Right lobe of liver (tissue), 6 donors: Measurements from ENCODE around the gene KRT31. TPM values are rescaled to one million over a fixed set of nuclear protein-coding genes. Genes with fewer than 3 reads are reported as not detected.
"Not testable (repeated sequence)": the region's sequence is repeated elsewhere in the genome, so short reads cannot be mapped to it uniquely, and the experiment has no call there.

ENCODE experiments used
- ATAC-seq, 4 donors: fragments of 200-7000 bp; cut with Tn5 transposase; one replicate each; pipeline ENCODE4 v1.9.1; 2020; ENCODE audit warnings: mild to moderate bottlenecking in 4 of 4, moderate library complexity in 4 of 4
- DNase-seq, 3 donors: peaks; one replicate each; pipeline ENCODE4 v3.0.0-alpha.2; 2020
- H3K27ac ChIP-seq, 3 donors: fragments of 200-600 bp; one replicate each; pipeline ENCODE4 v1.8.0; 2022
- H3K27me3 ChIP-seq, 2 donors: fragments of 200-600 bp; one replicate each; pipeline ENCODE4 v1.8.0; 2022
- H3K36me3 ChIP-seq, 4 donors: fragments of 200-600 bp; sonication (generic) in 1 of 4; one replicate each; pipeline versions ENCODE4 v1.5.1 to v1.8.0; 2017 to 2022; ENCODE audit warnings: control low read depth in 1 of 4
- H3K4me1 ChIP-seq, 4 donors: fragments of 200-600 bp; sonication (generic) in 1 of 4; one replicate each; pipeline versions ENCODE4 v1.5.1 to v1.8.0; 2017 to 2022; ENCODE audit warnings: control low read depth in 1 of 4
- H3K4me3 ChIP-seq, 3 donors: fragments of 200-600 bp; one replicate each; pipeline ENCODE4 v1.8.0; 2022
- H3K9me3 ChIP-seq, 4 donors: fragments of 200-600 bp; sonication (generic) in 1 of 4; one replicate each; pipeline versions ENCODE4 v1.5.1 to v1.8.0; 2017 to 2022; ENCODE audit warnings: control low read depth in 1 of 4
- POLR2A ChIP-seq: fragments of 450-650 bp; IDR thresholded peaks from one replicate; pipeline ENCODE4 v1.6.1; 2017; ENCODE audit warnings: antibody characterized with exemption, mild to moderate bottlenecking
- WGBS: methylation state at CpG from one replicate; pipeline ENCODE4 v1.1.6; 2018; ENCODE audit warnings: low coverage, low lambda C conversion rate; ENCODE audit not compliant: insufficient coverage; ENCODE audit errors: missing lambda C conversion rate; 5-methylcytosine and 5-hydroxymethylcytosine counted together
- intact Hi-C, 2 donors: fragments of 100-400 bp; cut with DNase I; formaldehyde crosslinking; loops; one replicate each; pipeline versions ENCODE4 v1.11.2 to v1.14.1; 2022
- total RNA-seq, 6 experiments: library from RNA; depleted of rRNA in 2 of 6; stranded (reverse); fragments of >200 nt in 2 of 6; fragmentation: NEBNext Ultra II Directional in 3 of 6; extraction: Animal tissue kit (Norgen Biotek cat#: 25700) in 3 of 6; gene quantifications; one replicate each; pipeline versions ENCODE4 v1.1.0 to v1.2.4, GENCODE V29; 2016 to 2023
- TF ChIP-seq, protein P1 (sequence below), 4 donors: fragments of 200-600 bp in 3 of 4; fragments of 450-650 bp in 1 of 4; IDR thresholded peaks; one replicate each; pipeline versions ENCODE4 v1.5.1 to v1.8.0; 2016 to 2022; ENCODE audit warnings: antibody characterized with exemption in 4 of 4, mild to moderate bottlenecking in 2 of 4
- donor health status: DM: no; HTN: yes; CAD: no.
- donor health status: DM: no; HTN: no; CAD: no.
- donor health status: DM: no; HTN: no; CAD: no.
- donor health status: DM: no; HTN: yes; CAD: no.
- donor health status: DM: no; HTN: yes; CAD: no.

The KRT31 gene
- total RNA-seq, 6 experiments from 2014 or later = not detected

DNA sequence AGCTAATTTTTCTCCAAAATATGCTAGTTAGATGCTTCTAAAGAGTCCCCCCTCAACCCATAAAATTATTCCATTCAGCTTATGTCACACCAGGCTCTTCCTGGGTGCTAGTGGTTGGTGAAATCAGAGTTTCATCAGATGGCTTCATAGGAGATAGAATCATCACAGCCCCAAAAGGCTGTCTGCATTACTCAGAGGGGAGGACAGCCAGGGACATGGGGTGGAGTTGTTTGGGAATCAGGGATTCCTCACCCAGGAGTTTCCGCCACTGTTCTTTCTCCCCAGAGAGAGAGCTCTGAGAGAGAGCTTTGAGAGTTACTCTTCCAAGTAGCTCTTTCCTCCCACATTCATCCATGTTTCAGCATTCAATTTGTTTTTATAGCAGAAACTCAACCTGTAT is 15.0 kb downstream of the KRT31 start:
- no CpG with 5 or more reads among the region's 1 CpG for WGBS
- no peak for TF ChIP-seq POLR2A
- TF ChIP-seq, protein P1, sequence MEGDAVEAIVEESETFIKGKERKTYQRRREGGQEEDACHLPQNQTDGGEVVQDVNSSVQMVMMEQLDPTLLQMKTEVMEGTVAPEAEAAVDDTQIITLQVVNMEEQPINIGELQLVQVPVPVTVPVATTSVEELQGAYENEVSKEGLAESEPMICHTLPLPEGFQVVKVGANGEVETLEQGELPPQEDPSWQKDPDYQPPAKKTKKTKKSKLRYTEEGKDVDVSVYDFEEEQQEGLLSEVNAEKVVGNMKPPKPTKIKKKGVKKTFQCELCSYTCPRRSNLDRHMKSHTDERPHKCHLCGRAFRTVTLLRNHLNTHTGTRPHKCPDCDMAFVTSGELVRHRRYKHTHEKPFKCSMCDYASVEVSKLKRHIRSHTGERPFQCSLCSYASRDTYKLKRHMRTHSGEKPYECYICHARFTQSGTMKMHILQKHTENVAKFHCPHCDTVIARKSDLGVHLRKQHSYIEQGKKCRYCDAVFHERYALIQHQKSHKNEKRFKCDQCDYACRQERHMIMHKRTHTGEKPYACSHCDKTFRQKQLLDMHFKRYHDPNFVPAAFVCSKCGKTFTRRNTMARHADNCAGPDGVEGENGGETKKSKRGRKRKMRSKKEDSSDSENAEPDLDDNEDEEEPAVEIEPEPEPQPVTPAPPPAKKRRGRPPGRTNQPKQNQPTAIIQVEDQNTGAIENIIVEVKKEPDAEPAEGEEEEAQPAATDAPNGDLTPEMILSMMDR (IDR thresholded peaks at IDR 0.05) = no peak
- DNase-seq = no peak
- H3K27me3 ChIP-seq = no peaks in the 10 kb centered on the region
- H3K27ac ChIP-seq = no peak overlapping the region
- H3K36me3 ChIP-seq = no peaks in the 10 kb centered on the region
- H3K9me3 ChIP-seq = no peaks in the 10 kb centered on the region
- intact Hi-C loops = no loop called here
- ATAC-seq = no peak
- H3K4me3 ChIP-seq = no peak overlapping the region
- H3K4me1 ChIP-seq = no peaks in the 10 kb centered on the region

DNA sequence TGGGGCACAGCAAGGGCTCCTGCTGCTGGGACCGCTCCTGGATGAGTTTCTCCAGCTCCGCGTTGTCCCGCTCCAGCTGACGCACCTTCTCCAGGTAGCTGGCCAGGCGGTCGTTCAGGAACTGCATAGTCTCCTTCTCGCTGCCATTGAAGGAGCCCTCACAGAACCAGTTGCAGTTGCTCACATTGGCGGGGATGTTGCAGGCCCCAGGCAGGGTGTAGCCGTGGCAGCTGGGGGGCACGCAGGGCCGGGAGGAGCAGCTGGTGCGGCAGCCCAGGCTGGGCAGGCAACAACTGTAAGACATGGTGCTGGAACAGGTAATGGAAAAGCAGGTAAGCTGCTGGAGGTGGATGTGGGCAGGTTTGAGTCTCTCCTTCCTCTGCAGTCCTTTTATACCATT is 15.5 kb downstream of the KRT31 start, which contains the start of gene KRT34:
KRT34 (minus strand) TSS at position 364 of the 400 bp plus-strand sequence; CDS start at position 304, 60 bp downstream.
- ATAC-seq, H3K4me1 ChIP-seq, H3K9me3 ChIP-seq, H3K4me3 ChIP-seq, H3K27me3 ChIP-seq, H3K27ac ChIP-seq, intact Hi-C loops, H3K36me3 ChIP-seq, DNase-seq: not testable (repeated sequence)
- 93% methylated on average over 3 of the region's 13 CpGs for WGBS

DNA sequence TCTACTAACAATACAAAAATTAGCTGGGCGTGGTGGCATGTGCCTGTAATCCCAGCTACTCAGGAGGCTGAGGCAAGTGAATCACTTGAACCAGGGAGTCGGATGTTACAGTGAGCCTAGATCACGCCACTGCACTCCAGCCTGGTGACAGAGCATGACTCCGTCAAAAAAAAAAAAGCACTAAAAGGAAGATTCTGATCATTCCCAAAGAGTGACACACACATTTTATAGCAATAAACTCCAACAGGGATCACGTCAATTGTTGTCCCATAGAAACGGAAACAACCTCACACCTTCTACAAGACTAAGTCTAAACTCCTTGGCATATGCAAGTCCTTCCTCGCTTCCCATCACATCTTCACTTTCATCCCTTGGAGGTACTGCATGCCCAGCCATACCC is 17.3 kb downstream of the KRT31 start:
- intact Hi-C loops, H3K9me3 ChIP-seq, H3K4me1 ChIP-seq, H3K27me3 ChIP-seq, H3K36me3 ChIP-seq, ATAC-seq, DNase-seq, H3K4me3 ChIP-seq, H3K27ac ChIP-seq: not testable (repeated sequence)
- WGBS = 91% methylated on average over 7 of the region's 7 CpGs

DNA sequence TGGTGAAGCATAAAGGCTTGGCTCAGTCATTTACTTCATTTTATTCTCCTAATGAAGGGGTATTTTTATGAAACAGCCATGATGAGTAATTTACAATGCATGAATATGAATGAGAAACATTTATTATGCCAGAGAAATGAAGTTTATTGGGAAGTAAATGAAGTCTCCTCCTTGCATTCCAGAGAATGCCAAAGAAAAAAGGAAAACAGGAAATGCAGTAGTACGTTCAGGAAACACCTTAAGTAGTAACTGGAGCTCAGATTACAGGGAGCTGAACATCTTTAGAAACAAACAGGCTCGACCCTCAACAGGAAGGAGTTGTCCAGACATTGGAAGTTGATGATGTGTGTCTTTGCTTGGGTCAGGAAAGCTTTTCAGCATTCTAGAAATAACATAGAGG is 19.9 kb downstream of the KRT31 start:
- WGBS = 10% methylated on average over 2 of the region's 2 CpGs
- intact Hi-C loops = no loop called here
- peak in 1 of 4 donors; percentile 36 for ATAC-seq

DNA sequence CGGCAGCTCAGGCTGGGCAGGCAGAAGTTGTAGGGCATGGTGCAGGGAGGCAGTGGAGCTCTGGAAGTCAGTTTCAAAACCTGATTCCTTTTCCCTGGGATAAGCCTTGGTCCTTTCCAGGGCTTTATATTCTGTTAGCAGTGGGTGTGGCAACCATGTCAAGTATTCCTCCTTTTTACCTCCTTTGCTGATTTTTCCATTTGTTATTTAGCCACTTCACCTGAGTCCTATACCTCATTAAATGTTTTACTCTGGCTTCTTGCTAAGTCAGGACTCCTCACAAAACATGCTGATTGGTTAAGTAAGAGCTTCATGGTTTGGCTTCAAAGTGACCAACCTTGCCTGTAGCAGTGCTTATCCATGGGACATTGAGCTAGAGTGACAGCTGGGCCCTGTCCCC is 27.7 kb downstream of the KRT31 start, which contains the start of gene KRT33B:
KRT33B (minus strand) TSS at position 101 of the 400 bp plus-strand sequence; CDS start at position 38, 63 bp downstream.
- DNase-seq (no peak), ATAC-seq (no peak)
- Histone ChIP-seq H3K4me1 (no peaks in the 10 kb centered on the region), H3K9me3 (no peaks in the 10 kb centered on the region), H3K36me3 (no peaks in the 10 kb centered on the region), H3K27me3 (no peaks in the 10 kb centered on the region), H3K4me3 (no peak within 1 kb of the TSS), H3K27ac (no peak within 1 kb of the TSS)
- intact Hi-C loops = no loop called here
- no peak for TF ChIP-seq POLR2A
- TF ChIP-seq, protein P1 (IDR thresholded peaks at IDR 0.05) = no peak
- no CpG with 5 or more reads among the region's 1 CpG for WGBS

More for the DNA sequence above, 19.9 kb downstream of the KRT31 start:
- TF ChIP-seq POLR2A = no peak
- TF ChIP-seq, protein P1 (IDR thresholded peaks at IDR 0.05) = no peak
- H3K9me3 ChIP-seq = no peaks in the 10 kb centered on the region
- no peaks in the 10 kb centered on the region for H3K36me3 ChIP-seq
- no peaks in the 10 kb centered on the region for H3K4me1 ChIP-seq
- no peaks in the 10 kb centered on the region for H3K27me3 ChIP-seq
- DNase-seq = no peak
- H3K4me3 ChIP-seq = no peak overlapping the region
- H3K27ac ChIP-seq = no peak overlapping the region

DNA sequence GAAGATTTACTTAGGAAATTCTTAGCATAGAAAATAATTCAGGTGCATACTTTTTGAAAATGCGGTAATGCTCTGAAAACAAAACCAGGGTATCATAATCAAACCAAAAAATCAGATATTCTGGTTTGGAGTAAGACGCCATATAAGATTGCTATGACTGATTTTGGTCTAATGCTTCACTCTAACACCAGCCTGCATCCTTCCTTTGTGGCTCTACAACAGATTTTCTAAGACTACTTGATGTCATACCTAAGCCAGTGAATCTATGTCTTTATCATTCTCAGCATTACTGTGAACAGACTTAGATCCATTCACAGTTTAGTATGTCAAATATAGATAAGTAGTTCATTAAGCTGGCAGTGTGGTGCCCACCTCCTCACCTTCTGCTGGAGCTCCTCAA is 28.4 kb downstream of the KRT31 start:
- TF ChIP-seq, protein P1 (IDR thresholded peaks at IDR 0.05) = no peak
- no peak for TF ChIP-seq POLR2A
- intact Hi-C loops = no loop called here
- WGBS = 48% methylated on average over 2 of the region's 2 CpGs
- H3K4me1 ChIP-seq = no peaks in the 10 kb centered on the region
- H3K9me3 ChIP-seq = no peaks in the 10 kb centered on the region
- H3K36me3 ChIP-seq = no peaks in the 10 kb centered on the region
- DNase-seq (no peak), ATAC-seq (no peak)
- no peaks in the 10 kb centered on the region for H3K27me3 ChIP-seq
- no peak overlapping the region for H3K4me3 ChIP-seq
- H3K27ac ChIP-seq = no peak overlapping the region
